GM12878 (cell line): ENCODE data around the gene ACSM6. TPM values are rescaled to one million over a fixed set of nuclear protein-coding genes. Genes with fewer than 3 reads are reported as not detected.

Experiments
- ATAC-seq: fragments of 200-7000 bp; cut with Tn5 transposase; 3 replicates; pipeline ENCODE4 v1.9.1; 2020; ENCODE audit warnings: mild to moderate bottlenecking, moderate library complexity
- BruUV-seq: library from RNA; stranded (reverse); fragments of 400-500 nt; replicated peaks from 2 replicates; lab custom pipeline; 2021; lab: Mats Ljungman, UMichigan
- CTCF ChIA-PET: fragments of 300-600 bp; sonication (Branson Sonifier 250); formaldehyde crosslinking; extraction: SDS; loops from one replicate; lab custom pipeline; 2021; ENCODE audit warnings: inconsistent platforms; lab: Yijun Ruan, JAX
- POLR2A ChIA-PET: fragments of 350-600 bp; formaldehyde crosslinking; extraction: SDS; loops from one replicate; lab custom pipeline; 2021; ENCODE audit warnings: inconsistent platforms; lab: Charles Lee
- RAD21 ChIA-PET: fragments of 300-600 bp; sonication (Branson Sonifier 250); formaldehyde crosslinking; loops from one replicate; lab custom pipeline; 2023; ENCODE audit warnings: antibody characterized with exemption; ENCODE audit not compliant: unreplicated experiment; lab: Charles Lee
- SMC1A ChIA-PET: fragments of 300-600 bp; sonication (Branson Sonifier 250); formaldehyde crosslinking; loops from one replicate; lab custom pipeline; 2023; ENCODE audit not compliant: unreplicated experiment, uncharacterized antibody; lab: Charles Lee
- DNase-seq: peaks from one replicate; pipeline ENCODE4 v3.0.0-alpha.2; 2011; ENCODE audit warnings: low read depth, low spot score
- FAIRE-seq: peaks from 3 replicates; lab custom pipeline; 2011; peaks lifted over from hg19 to GRCh38; lab: Jason Lieb, UNC
- H2AFZ ChIP-seq: 2 replicates; pipeline ENCODE4 v1.6.0; 2011; ENCODE audit warnings: low read depth, low read length, control low read depth; ENCODE audit not compliant: control insufficient read depth
- H3K27ac ChIP-seq: 2 replicates; pipeline ENCODE4 v1.5.1; 2011; ENCODE audit warnings: control low read depth; ENCODE audit not compliant: control insufficient read depth, insufficient read depth
- H3K27me3 ChIP-seq, 2 experiments: replicated peaks in 1 of 2; 2 replicates each; pipeline versions ENCODE4 v1.6.0 to v1.6.1; 2011; ENCODE audit warnings: low read length in 1 of 2; ENCODE audit not compliant: control insufficient read depth in 2 of 2, insufficient read depth in 2 of 2
- H3K36me3 ChIP-seq, 2 experiments: 2 replicates each; pipeline ENCODE4 v1.5.1; 2011; ENCODE audit warnings: low read length in 1 of 2; ENCODE audit not compliant: control insufficient read depth in 2 of 2, insufficient read depth in 2 of 2
- H3K4me1 ChIP-seq: 2 replicates; pipeline ENCODE4 v1.6.1; 2011; ENCODE audit warnings: mild to moderate bottlenecking, low read length, moderate library complexity, mixed read lengths; ENCODE audit not compliant: control insufficient read depth, insufficient read depth
- H3K4me2 ChIP-seq: 2 replicates; pipeline ENCODE4 v1.6.0; 2011; ENCODE audit warnings: control low read depth; ENCODE audit not compliant: control insufficient read depth, insufficient read depth
- H3K4me3 ChIP-seq: fragments of 200-600 bp; sonication (generic); 2 replicates; pipeline ENCODE4 v1.5.1; 2016
- H3K79me2 ChIP-seq: 2 replicates; pipeline ENCODE4 v1.6.0; 2011; ENCODE audit warnings: low read length; ENCODE audit not compliant: control insufficient read depth, insufficient read depth
- H3K9ac ChIP-seq: 2 replicates; pipeline ENCODE4 v1.8.0; 2011; ENCODE audit warnings: low read length, control low read depth, mixed read lengths; ENCODE audit not compliant: control insufficient read depth, insufficient read depth
- H3K9me3 ChIP-seq: replicated peaks from 3 replicates; pipeline ENCODE4 v1.5.1; 2011; ENCODE audit warnings: mild to moderate bottlenecking, low read length; ENCODE audit not compliant: control insufficient read depth, insufficient read depth
- H4K20me1 ChIP-seq: 2 replicates; pipeline ENCODE4 v1.6.0; 2011; ENCODE audit not compliant: control insufficient read depth, insufficient read depth
- EGR1 ChIP-seq, 2 experiments: IDR thresholded peaks; 1 replicate in 1 of 2; 2 replicates in 1 of 2; pipeline ENCODE4 v1.6.1; 2011 to 2012; ENCODE audit warnings: low read depth in 2 of 2, low read length in 2 of 2, borderline replicate concordance in 1 of 2, mild to moderate bottlenecking in 1 of 2, moderate library complexity in 1 of 2
- HCFC1 ChIP-seq: fragments of 150-350 bp; IDR thresholded peaks from 2 replicates; pipeline ENCODE4 v1.6.1; 2014; ENCODE audit warnings: low read length
- IRF4 ChIP-seq: IDR thresholded peaks from 2 replicates; pipeline ENCODE4 v1.6.1; 2011; ENCODE audit warnings: low read depth, low read length
- RB1 ChIP-seq: fragments of 450-650 bp; formaldehyde crosslinking; IDR thresholded peaks from 2 replicates; pipeline ENCODE4 v1.6.1; 2017; ENCODE audit warnings: mild to moderate bottlenecking, borderline replicate concordance
- SREBF1 ChIP-seq: IDR thresholded peaks from 2 replicates; pipeline ENCODE4 v1.6.1; 2012; ENCODE audit warnings: mild to moderate bottlenecking, low read length
- STAT1 ChIP-seq: fragments of 450-650 bp; conservative IDR thresholded peaks from 2 replicates; pipeline ENCODE4 v1.6.1; 2014; ENCODE audit warnings: antibody characterized with exemption, mild to moderate bottlenecking
- YY1 ChIP-seq: IDR thresholded peaks from 2 replicates; pipeline ENCODE4 v1.6.1; 2011; ENCODE audit warnings: low read depth, mild to moderate bottlenecking, low read length
- ZNF217 ChIP-seq: fragments of 450-650 bp; IDR thresholded peaks from 2 replicates; pipeline ENCODE4 v1.6.1; 2017; ENCODE audit warnings: antibody characterized with exemption, mild to moderate bottlenecking
- ZNF24 ChIP-seq: fragments of 450-650 bp; IDR thresholded peaks from 2 replicates; pipeline ENCODE4 v1.6.1; 2017; ENCODE audit warnings: antibody characterized with exemption, mild to moderate bottlenecking
- WGBS: methylation state at CpG from one replicate; pipeline ENCODE4 v1.1.6; 2016; ENCODE audit warnings: low lambda C conversion rate; ENCODE audit not compliant: insufficient replicate concordance, insufficient coverage; ENCODE audit errors: missing lambda C conversion rate; 5-methylcytosine and 5-hydroxymethylcytosine counted together
- in situ Hi-C: fragments of 300-500 bp; cut with MboI; formaldehyde crosslinking; loops from 9 replicates; pipeline ENCODE4 v1.14.3; 2018; ENCODE audit warnings: mixed read lengths
- intact Hi-C: fragments of 100-400 bp; cut with micrococcal nuclease; formaldehyde crosslinking; loops from one replicate; pipeline ENCODE4 v1.14.2; 2022; ENCODE audit not compliant: unreplicated experiment
- polyA plus RNA-seq, 11 experiments: library from polyadenylated mRNA; depleted of rRNA in 4 of 11; unstranded in 6 of 11; stranded (reverse) in 5 of 11; fragments of >200 nt; fragmentation: Nextera tagmentation in 4 of 11; fragmentation: Illumina TruSeq in 1 of 11; extraction: Ambion mirVana in 4 of 11; extraction: Trizol in 1 of 11; gene quantifications; 1 replicate in 1 of 11; 2 replicates in 10 of 11; pipeline versions ENCODE4 v1.2.1 to v1.2.3, GENCODE V29; 2011 to 2016; ENCODE audit warnings: inconsistent platforms in 2 of 11, missing spikeins in 2 of 11, low read depth in 1 of 11
- total RNA-seq, 4 experiments: library from RNA; depleted of rRNA in 3 of 4; stranded (reverse); fragments of >200 nt in 3 of 4; fragmentation: Illumina TruSeq in 1 of 4; extraction: Trizol in 1 of 4; gene quantifications; 2 replicates each; pipeline versions ENCODE4 v1.2.1 to v1.2.3, GENCODE V29; 2013 to 2021
- TF ChIP-seq, protein P1 (sequence below): IDR thresholded peaks from 2 replicates; pipeline ENCODE4 v1.6.1; 2012; ENCODE audit warnings: low read depth, low read length, improper control_type of control experiment
- TF ChIP-seq, protein P2 (sequence below): fragments of 450-650 bp; IDR thresholded peaks from 2 replicates; pipeline ENCODE4 v1.6.1; 2017; ENCODE audit warnings: borderline replicate concordance
- TF ChIP-seq, protein P3 (sequence below): IDR thresholded peaks from 2 replicates; pipeline ENCODE4 v1.6.1; 2011; ENCODE audit warnings: low read depth, low read length, improper control_type of control experiment, borderline replicate concordance

Gene ACSM6
- total and polyA plus RNA-seq, 10 of the 15 experiments (the other 5 are each of a cell fraction or from before 2014, with no cell fraction given) = 0.06 to 0.21 (median 0.20) TPM; not detected in 7

DNA sequence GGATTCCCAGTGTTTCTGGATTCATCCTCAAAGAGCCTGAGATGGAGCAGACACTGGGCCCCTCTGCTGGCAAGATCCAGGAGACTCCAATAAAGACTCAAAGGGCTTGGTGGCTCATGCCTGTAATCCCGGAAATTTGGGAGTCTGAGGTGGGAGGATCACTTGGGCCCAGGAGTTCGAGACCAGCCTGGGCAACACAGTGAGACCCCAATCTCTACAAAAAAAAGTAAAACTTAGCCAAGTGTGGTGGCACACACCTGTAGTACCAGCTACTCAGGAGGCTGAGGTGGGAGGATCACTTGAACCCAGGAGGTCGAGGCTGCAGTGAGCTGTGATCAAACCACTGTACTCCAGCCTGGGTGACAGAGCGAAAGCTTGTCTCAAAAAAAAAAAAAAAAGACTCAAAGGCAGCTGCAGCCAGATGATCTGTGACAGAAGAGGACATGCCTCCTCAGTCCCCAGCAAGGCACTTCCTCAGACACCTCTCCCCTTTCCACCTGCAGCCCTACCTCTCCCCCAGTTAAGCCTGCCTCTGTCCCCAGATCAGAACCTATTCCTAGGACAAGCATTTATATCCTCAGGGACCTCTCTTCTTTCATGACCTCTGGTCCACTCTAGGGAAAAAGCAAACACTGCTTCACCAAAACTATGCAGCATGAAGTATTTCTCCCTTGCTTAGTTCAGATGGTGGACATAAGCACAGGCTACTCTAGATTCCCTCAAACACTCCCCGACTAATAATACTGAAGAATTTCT lies 68.9 kb downstream of the ACSM6 start:
- RAD21 ChIA-PET = no interaction called here
- CTCF ChIA-PET = no interaction called here
- H3K79me2 ChIP-seq = peaks cover 7% of the 10 kb centered on the region
- SMC1A ChIA-PET = interaction anchor here (1.9 kb wide), 1 partner anchor 17 kb away, joined by 7 read pairs; no protein-coding TSS in a partner anchor
- no peak overlapping the region for H3K9ac ChIP-seq
- in situ Hi-C loops = no loop called here
- no peak for DNase-seq
- TF ChIP-seq IRF4 (no peak), YY1 (no peak), EGR1 (IDR thresholded peaks at IDR 0.05; ENCODE audit: borderline replicate concordance in 1 of 2, low read depth in 2 of 2, low read length in 2 of 2) (no peak), STAT1 (no peak), ZNF217 (no peak), RB1 (no peak), HCFC1 (no peak), SREBF1 (no peak), ZNF24 (no peak)
- TF ChIP-seq, protein P1, sequence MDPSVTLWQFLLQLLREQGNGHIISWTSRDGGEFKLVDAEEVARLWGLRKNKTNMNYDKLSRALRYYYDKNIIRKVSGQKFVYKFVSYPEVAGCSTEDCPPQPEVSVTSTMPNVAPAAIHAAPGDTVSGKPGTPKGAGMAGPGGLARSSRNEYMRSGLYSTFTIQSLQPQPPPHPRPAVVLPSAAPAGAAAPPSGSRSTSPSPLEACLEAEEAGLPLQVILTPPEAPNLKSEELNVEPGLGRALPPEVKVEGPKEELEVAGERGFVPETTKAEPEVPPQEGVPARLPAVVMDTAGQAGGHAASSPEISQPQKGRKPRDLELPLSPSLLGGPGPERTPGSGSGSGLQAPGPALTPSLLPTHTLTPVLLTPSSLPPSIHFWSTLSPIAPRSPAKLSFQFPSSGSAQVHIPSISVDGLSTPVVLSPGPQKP = no peak
- TF ChIP-seq, protein P2, sequence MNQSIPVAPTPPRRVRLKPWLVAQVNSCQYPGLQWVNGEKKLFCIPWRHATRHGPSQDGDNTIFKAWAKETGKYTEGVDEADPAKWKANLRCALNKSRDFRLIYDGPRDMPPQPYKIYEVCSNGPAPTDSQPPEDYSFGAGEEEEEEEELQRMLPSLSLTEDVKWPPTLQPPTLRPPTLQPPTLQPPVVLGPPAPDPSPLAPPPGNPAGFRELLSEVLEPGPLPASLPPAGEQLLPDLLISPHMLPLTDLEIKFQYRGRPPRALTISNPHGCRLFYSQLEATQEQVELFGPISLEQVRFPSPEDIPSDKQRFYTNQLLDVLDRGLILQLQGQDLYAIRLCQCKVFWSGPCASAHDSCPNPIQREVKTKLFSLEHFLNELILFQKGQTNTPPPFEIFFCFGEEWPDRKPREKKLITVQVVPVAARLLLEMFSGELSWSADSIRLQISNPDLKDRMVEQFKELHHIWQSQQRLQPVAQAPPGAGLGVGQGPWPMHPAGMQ = no peak
- TF ChIP-seq, protein P3, sequence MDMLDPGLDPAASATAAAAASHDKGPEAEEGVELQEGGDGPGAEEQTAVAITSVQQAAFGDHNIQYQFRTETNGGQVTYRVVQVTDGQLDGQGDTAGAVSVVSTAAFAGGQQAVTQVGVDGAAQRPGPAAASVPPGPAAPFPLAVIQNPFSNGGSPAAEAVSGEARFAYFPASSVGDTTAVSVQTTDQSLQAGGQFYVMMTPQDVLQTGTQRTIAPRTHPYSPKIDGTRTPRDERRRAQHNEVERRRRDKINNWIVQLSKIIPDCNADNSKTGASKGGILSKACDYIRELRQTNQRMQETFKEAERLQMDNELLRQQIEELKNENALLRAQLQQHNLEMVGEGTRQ = no peak
- H3K27ac ChIP-seq = no peak overlapping the region
- POLR2A ChIA-PET = no interaction called here
- H3K4me3 ChIP-seq = no peak overlapping the region
- FAIRE-seq = no peak
- H3K9me3 ChIP-seq = no peaks in the 10 kb centered on the region; the same call in 2 of the 3 replicates
- no peak overlapping the region for H2AFZ ChIP-seq
- BruUV-seq = TSS peak; percentile 6
- WGBS = 58% methylated on average over 5 of the region's 5 CpGs
- H3K4me1 ChIP-seq = peaks cover 4% of the 10 kb centered on the region; the same call in 1 of the 2 replicates
- no peak for ATAC-seq
- H3K4me2 ChIP-seq = no peak overlapping the region
- no peaks in the 10 kb centered on the region for H3K27me3 ChIP-seq
- peaks cover 41 to 49% of the 10 kb centered on the region in 2 experiments for H3K36me3 ChIP-seq
- intact Hi-C loops = no loop called here
- no peaks in the 10 kb centered on the region for H4K20me1 ChIP-seq
